Natural killer cell (primary cell): ENCODE results near the gene VPS72. TPM values are rescaled to one million over a fixed set of nuclear protein-coding genes. Genes with fewer than 3 reads are reported as not detected.

ENCODE experiments used
- ATAC-seq, 3 donors: fragments of 150-1000 bp in 2 of 3; fragments of 200-7000 bp in 1 of 3; cut with Tn5 transposase; 1 replicate in 1 of 3; 2 replicates in 2 of 3; pipeline ENCODE4 v1.10.0; 2021; ENCODE audit warnings: mild to moderate bottlenecking in 2 of 3, moderate library complexity in 2 of 3
- DNase-seq, 2 donors: peaks; one replicate each; pipeline versions ENCODE4 v3.0.0 to v3.0.0-alpha.2; 2013 to 2021; ENCODE audit warnings: mixed read lengths in 1 of 2
- H3K27ac ChIP-seq: one replicate; pipeline ENCODE4 v1.5.1; 2013; ENCODE audit warnings: mild to moderate bottlenecking, low read length
- H3K27me3 ChIP-seq: one replicate; pipeline ENCODE4 v1.6.1; 2013; ENCODE audit warnings: low read length; ENCODE audit not compliant: control insufficient read depth, insufficient read depth
- H3K36me3 ChIP-seq: one replicate; pipeline ENCODE4 v1.6.1; 2013; ENCODE audit warnings: low read length; ENCODE audit not compliant: control insufficient read depth, insufficient read depth
- H3K4me1 ChIP-seq: one replicate; pipeline ENCODE4 v1.6.1; 2013; ENCODE audit warnings: low read length; ENCODE audit not compliant: control insufficient read depth, insufficient read depth
- H3K4me3 ChIP-seq: one replicate; pipeline ENCODE4 v1.5.1; 2013; ENCODE audit warnings: low read length
- H3K9me3 ChIP-seq: one replicate; pipeline ENCODE4 v1.6.1; 2013; ENCODE audit warnings: low read length; ENCODE audit not compliant: control insufficient read depth, insufficient read depth
- H3K27ac Mint-ChIP-seq, 2 donors: one replicate each; pipeline ENCODE4 v1.8.0; 2022; ENCODE audit warnings: mild to moderate bottlenecking in 2 of 2, mixed read lengths in 2 of 2, moderate library complexity in 1 of 2
- H3K27me3 Mint-ChIP-seq, 2 donors: one replicate each; pipeline ENCODE4 v1.8.0; 2022; ENCODE audit warnings: low read depth in 2 of 2, mixed read lengths in 2 of 2
- H3K36me3 Mint-ChIP-seq: one replicate; pipeline ENCODE4 v1.8.0; 2022; ENCODE audit warnings: mixed read lengths
- H3K4me1 Mint-ChIP-seq, 2 donors: one replicate each; pipeline ENCODE4 v1.8.0; 2022; ENCODE audit warnings: mixed read lengths in 2 of 2
- H3K4me3 Mint-ChIP-seq: one replicate; pipeline ENCODE4 v1.8.0; 2022; ENCODE audit warnings: mild to moderate bottlenecking, moderate library complexity, mixed read lengths
- H3K9me3 Mint-ChIP-seq, 2 donors: one replicate each; pipeline ENCODE4 v1.8.0; 2022; ENCODE audit warnings: mixed read lengths in 2 of 2
- CTCF ChIP-seq: fragments of 200-600 bp; IDR thresholded peaks from one replicate; pipeline ENCODE4 v1.8.0; 2022; ENCODE audit warnings: antibody characterized with exemption
- WGBS: methylation state at CpG from one replicate; pipeline ENCODE4 v1.1.7; 2013; ENCODE audit warnings: missing lambda C conversion rate; ENCODE audit not compliant: insufficient coverage; 5-methylcytosine and 5-hydroxymethylcytosine counted together
- intact Hi-C: fragments of 100-400 bp; cut with micrococcal nuclease; formaldehyde crosslinking; loops from one replicate; pipeline ENCODE4 v1.14.2; 2022
- total RNA-seq, 4 donors: library from RNA; stranded (reverse); fragments of 120-200 nt in 1 of 4; gene quantifications; one replicate each; pipeline versions ENCODE4 v1.2.3 to v1.2.4, GENCODE V29; 2013 to 2022

VPS72 gene
- total RNA-seq, 3 donors from 2014 or later (not counting 1 experiment from before 2014, with no cell fraction given): 26.2 to 45.1 (median 44.8) TPM

GRCh38 chr1:151144474-151145303 is 45.3 kb downstream of the VPS72 start:
- Mint-ChIP-seq H3K4me3 (peak overlapping the region; percentile 92), H3K9me3 (no peaks in the 10 kb centered on the region), H3K27ac (no peak overlapping the region), H3K36me3 (no peaks in the 10 kb centered on the region), H3K27me3 (peaks cover 0 to 8% of the 10 kb centered on the region in 2 donors), H3K4me1 (peaks cover 9 to 27% of the 10 kb centered on the region in 2 donors)
- no peak for TF ChIP-seq CTCF
- no peaks in the 10 kb centered on the region for H3K9me3 ChIP-seq
- peaks cover 7% of the 10 kb centered on the region for H3K27me3 ChIP-seq
- H3K36me3 ChIP-seq: no peaks in the 10 kb centered on the region
- intact Hi-C loops: no loop called here
- H3K4me3 ChIP-seq: no peak overlapping the region
- WGBS: 88% methylated on average over 5 of the region's 7 CpGs
- peaks cover 18% of the 10 kb centered on the region for H3K4me1 ChIP-seq
- DNase-seq: no peak
- H3K27ac ChIP-seq: no peak overlapping the region
- no peak for ATAC-seq

GRCh38 chr1:151143986-151144385 is 46.0 kb downstream of the VPS72 start:
- H3K36me3 ChIP-seq: no peaks in the 10 kb centered on the region
- no peaks in the 10 kb centered on the region for H3K9me3 Mint-ChIP-seq
- TF ChIP-seq CTCF: no peak
- WGBS: 82% methylated on average over 4 of the region's 5 CpGs
- H3K4me3 Mint-ChIP-seq: no peak overlapping the region
- no peaks in the 10 kb centered on the region for H3K9me3 ChIP-seq
- no peak for ATAC-seq
- intact Hi-C loops: no loop called here
- no peak overlapping the region for H3K4me3 ChIP-seq
- DNase-seq: no peak
- peaks cover 0 to 8% of the 10 kb centered on the region in 2 donors for H3K27me3 Mint-ChIP-seq
- no peak overlapping the region for H3K27ac Mint-ChIP-seq
- peaks cover 7% of the 10 kb centered on the region for H3K27me3 ChIP-seq
- H3K27ac ChIP-seq: no peak overlapping the region
- peaks cover 9 to 27% of the 10 kb centered on the region in 2 donors for H3K4me1 Mint-ChIP-seq
- H3K4me1 ChIP-seq: peaks cover 18% of the 10 kb centered on the region
- no peaks in the 10 kb centered on the region for H3K36me3 Mint-ChIP-seq

GRCh38 chr1:151143057-151143435 is 47.0 kb downstream of the VPS72 start:
- ATAC-seq (no peak), DNase-seq (no peak)
- Mint-ChIP-seq H3K4me1 (peaks cover 9 to 27% of the 10 kb centered on the region in 2 donors), H3K9me3 (no peaks in the 10 kb centered on the region), H3K36me3 (no peaks in the 10 kb centered on the region), H3K27ac (no peak overlapping the region), H3K4me3 (no peak overlapping the region), H3K27me3 (peaks cover 0 to 8% of the 10 kb centered on the region in 2 donors)
- H3K27ac ChIP-seq: no peak overlapping the region
- WGBS: 52% methylated on average over 6 of the region's 7 CpGs
- intact Hi-C loops: no loop called here
- H3K9me3 ChIP-seq: no peaks in the 10 kb centered on the region
- H3K36me3 ChIP-seq: no peaks in the 10 kb centered on the region
- peaks cover 7% of the 10 kb centered on the region for H3K27me3 ChIP-seq
- H3K4me3 ChIP-seq: no peak overlapping the region
- H3K4me1 ChIP-seq: peaks cover 18% of the 10 kb centered on the region
- no peak for TF ChIP-seq CTCF
